H9 (cell line): ENCODE results near the gene FHOD3. TPM values are rescaled to one million over a fixed set of nuclear protein-coding genes. Genes with fewer than 3 reads are reported as not detected.

Experiments used
- DNase-seq: peaks from one replicate; pipeline ENCODE4 v3.0.0-alpha.2; 2017
- H2AFZ ChIP-seq: one replicate; pipeline ENCODE4 v1.6.1; 2013; ENCODE audit warnings: mild to moderate bottlenecking, low read length, control low read depth, moderate library complexity
- H2AK5ac ChIP-seq: 2 replicates; pipeline ENCODE4 v1.6.1; 2013; ENCODE audit warnings: low read length, control low read depth, mixed read lengths; ENCODE audit not compliant: insufficient read length
- H2BK120ac ChIP-seq: one replicate; pipeline ENCODE4 v1.6.1; 2013; ENCODE audit warnings: low read depth, mild to moderate bottlenecking, low read length, control low read depth, inconsistent platforms; ENCODE audit not compliant: poor library complexity, severe bottlenecking
- H2BK12ac ChIP-seq: 2 replicates; pipeline ENCODE4 v1.6.1; 2013; ENCODE audit warnings: low read length, control low read depth, mixed read lengths, low read depth; ENCODE audit not compliant: insufficient read length
- H2BK15ac ChIP-seq: 2 replicates; pipeline ENCODE4 v1.6.1; 2013; ENCODE audit warnings: low read depth, low read length, control low read depth
- H2BK20ac ChIP-seq: one replicate; pipeline ENCODE4 v1.6.1; 2013; ENCODE audit warnings: low read depth, mild to moderate bottlenecking, low read length, control low read depth, inconsistent platforms; ENCODE audit not compliant: poor library complexity, severe bottlenecking
- H2BK5ac ChIP-seq: 2 replicates; pipeline ENCODE4 v1.6.1; 2013; ENCODE audit warnings: low read length, control low read depth, mixed read lengths; ENCODE audit not compliant: insufficient read length
- H3K14ac ChIP-seq: 2 replicates; pipeline ENCODE4 v1.6.1; 2013; ENCODE audit warnings: low read length, control low read depth; ENCODE audit not compliant: insufficient read depth
- H3K18ac ChIP-seq: 2 replicates; pipeline ENCODE4 v1.6.1; 2013; ENCODE audit warnings: low read depth, mild to moderate bottlenecking, mixed read lengths, low read length, control low read depth; ENCODE audit not compliant: insufficient read length
- H3K23ac ChIP-seq: 2 replicates; pipeline ENCODE4 v1.6.1; 2013; ENCODE audit warnings: low read length, control low read depth, mixed read lengths, low read depth; ENCODE audit not compliant: insufficient read length
- H3K23me2 ChIP-seq: 2 replicates; pipeline ENCODE4 v1.6.1; 2013; ENCODE audit warnings: low read depth, mild to moderate bottlenecking, mixed read lengths, low read length, control low read depth; ENCODE audit not compliant: insufficient read length, poor library complexity, severe bottlenecking
- H3K27ac ChIP-seq: 2 replicates; pipeline ENCODE4 v1.5.1; 2013; ENCODE audit warnings: low read length, control low read depth, mixed read lengths, low read depth; ENCODE audit not compliant: insufficient read length
- H3K27me3 ChIP-seq: 2 replicates; pipeline ENCODE4 v1.6.1; 2013; ENCODE audit warnings: low read length, control low read depth, inconsistent platforms; ENCODE audit not compliant: insufficient read depth
- H3K4ac ChIP-seq: 2 replicates; pipeline ENCODE4 v1.6.1; 2013; ENCODE audit warnings: low read depth, mild to moderate bottlenecking, control low read depth, inconsistent platforms, low read length, moderate library complexity
- H3K4me1 ChIP-seq: 2 replicates; pipeline ENCODE4 v1.6.1; 2013; ENCODE audit warnings: low read length, control low read depth, inconsistent platforms; ENCODE audit not compliant: insufficient read depth
- H3K4me2 ChIP-seq: 2 replicates; pipeline ENCODE4 v1.6.1; 2013; ENCODE audit warnings: low read length, control low read depth, mixed read lengths; ENCODE audit not compliant: insufficient read length, insufficient read depth
- H3K56ac ChIP-seq: 2 replicates; pipeline ENCODE4 v1.6.1; 2013; ENCODE audit warnings: low read depth, mild to moderate bottlenecking, mixed read lengths, low read length, control low read depth; ENCODE audit not compliant: insufficient read length
- H3K79me1 ChIP-seq: 2 replicates; pipeline ENCODE4 v1.6.1; 2013; ENCODE audit warnings: low read depth, mild to moderate bottlenecking, moderate library complexity, low read length, control low read depth, inconsistent platforms; ENCODE audit not compliant: insufficient read depth, poor library complexity, severe bottlenecking
- H3K79me2 ChIP-seq: 2 replicates; pipeline ENCODE4 v1.6.1; 2013; ENCODE audit warnings: low read length, control low read depth, inconsistent platforms; ENCODE audit not compliant: insufficient read depth
- H3K9ac ChIP-seq: 2 replicates; pipeline ENCODE4 v1.6.1; 2013; ENCODE audit warnings: low read length, control low read depth, mixed read lengths; ENCODE audit not compliant: insufficient read length; ENCODE audit errors: extremely low read depth
- H3K9me3 ChIP-seq: one replicate; pipeline ENCODE4 v1.6.1; 2013; ENCODE audit warnings: low read depth, low read length, inconsistent platforms; ENCODE audit not compliant: control insufficient read depth
- H3T11ph ChIP-seq: one replicate; pipeline ENCODE4 v1.6.1; 2013; ENCODE audit warnings: mild to moderate bottlenecking, low read length, control low read depth, inconsistent platforms
- H4K20me1 ChIP-seq: one replicate; pipeline ENCODE4 v1.6.1; 2013; ENCODE audit not compliant: control insufficient read depth, insufficient read length, insufficient read depth
- H4K5ac ChIP-seq: 2 replicates; pipeline ENCODE4 v1.6.1; 2013; ENCODE audit warnings: low read depth, mild to moderate bottlenecking, mixed read lengths, low read length, control low read depth; ENCODE audit not compliant: insufficient read length
- H4K8ac ChIP-seq: replicated peaks from 2 replicates; pipeline ENCODE4 v1.6.1; 2013; ENCODE audit warnings: low read length, control low read depth, mixed read lengths, low read depth; ENCODE audit not compliant: insufficient read length
- H4K91ac ChIP-seq: 2 replicates; pipeline ENCODE4 v1.6.1; 2013; ENCODE audit warnings: low read depth, mild to moderate bottlenecking, moderate library complexity, mixed read lengths, low read length, control low read depth; ENCODE audit not compliant: insufficient read length
- H3K27ac Mint-ChIP-seq, 3 experiments: 2 replicates in 2 of 3; 3 replicates in 1 of 3; pipeline ENCODE4 v1.8.0; 2020 to 2021; ENCODE audit warnings: mixed read lengths in 3 of 3, mild to moderate bottlenecking in 1 of 3, moderate library complexity in 1 of 3
- H3K27me3 Mint-ChIP-seq: 2 replicates; pipeline ENCODE4 v1.8.0; 2021; ENCODE audit warnings: low read depth, mild to moderate bottlenecking, moderate library complexity, mixed read lengths
- H3K36me3 Mint-ChIP-seq, 3 experiments: 2 replicates in 2 of 3; 3 replicates in 1 of 3; pipeline ENCODE4 v1.8.0; 2020 to 2021; ENCODE audit warnings: low read depth in 3 of 3, mixed read lengths in 3 of 3; ENCODE audit not compliant: insufficient read depth in 1 of 3
- H3K4me1 Mint-ChIP-seq, 2 experiments: 2 replicates each; pipeline ENCODE4 v1.8.0; 2020; ENCODE audit warnings: mixed read lengths in 2 of 2
- H3K4me3 Mint-ChIP-seq, 2 experiments: 2 replicates in 1 of 2; 3 replicates in 1 of 2; pipeline ENCODE4 v1.8.0; 2020 to 2021; ENCODE audit warnings: mild to moderate bottlenecking in 2 of 2, mixed read lengths in 2 of 2, moderate library complexity in 1 of 2
- H3K9me3 Mint-ChIP-seq, 2 experiments: 2 replicates in 1 of 2; 3 replicates in 1 of 2; pipeline ENCODE4 v1.8.0; 2020; ENCODE audit warnings: mild to moderate bottlenecking in 2 of 2, mixed read lengths in 2 of 2, moderate library complexity in 1 of 2
- CTCF ChIP-seq: fragments of 200-600 bp; sonication (generic); conservative IDR thresholded peaks from 3 replicates; pipeline ENCODE4 v1.8.0; 2021; ENCODE audit warnings: antibody characterized with exemption, mild to moderate bottlenecking
- WGBS: extraction: QIAGEN DNeasy Blood & Tissue Kit; methylation state at CpG from one replicate; pipeline ENCODE4 v1.1.7; 2013; ENCODE audit warnings: missing lambda C conversion rate, low lambda C conversion rate, mixed read lengths; ENCODE audit not compliant: insufficient read length; ENCODE audit errors: extremely low coverage; 5-methylcytosine and 5-hydroxymethylcytosine counted together
- total RNA-seq: library from RNA; stranded (reverse); gene quantifications from 2 replicates; pipeline ENCODE4 v1.2.1, GENCODE V29; 2021

Gene FHOD3
- total RNA-seq, 1 experiment from 2014 or later: 8.0 TPM

GRCh38 chr18:36711014-36711725, 413.7 kb downstream of the FHOD3 start:
- Histone ChIP-seq H3K79me1 (no peaks in the 10 kb centered on the region), H3K56ac (no peak overlapping the region), H2BK20ac (no peak overlapping the region), H2BK15ac (no peak overlapping the region), H3K79me2 (no peaks in the 10 kb centered on the region), H4K20me1 (no peaks in the 10 kb centered on the region), H2AFZ (no peak overlapping the region), H3K23ac (no peak overlapping the region), H3T11ph (no peak overlapping the region), H3K9ac (no peak overlapping the region), H4K91ac (no peak overlapping the region), H3K4ac (no peak overlapping the region), H3K27ac (no peak overlapping the region), H2BK12ac (no peak overlapping the region), H3K27me3 (no peaks in the 10 kb centered on the region), H2BK5ac (no peak overlapping the region), H4K5ac (no peak overlapping the region), H2BK120ac (no peak overlapping the region), H3K4me1 (no peaks in the 10 kb centered on the region), H3K14ac (no peak overlapping the region), H4K8ac (no peak overlapping the region), H3K23me2 (no peaks in the 10 kb centered on the region), H3K18ac (no peak overlapping the region), H3K4me2 (no peak overlapping the region), H2AK5ac (no peak overlapping the region), H3K9me3 (no peaks in the 10 kb centered on the region)
- H3K9me3 Mint-ChIP-seq: no peaks in the 10 kb centered on the region
- TF ChIP-seq CTCF: no peak
- no CpG with 5 or more reads among the region's 6 CpGs for WGBS
- H3K36me3 Mint-ChIP-seq: peaks cover 0 to 4% (median 0%) of the 10 kb centered on the region in 3 experiments; a peak in 1 of 7 replicates
- H3K4me3 Mint-ChIP-seq: no peak overlapping the region
- no peak overlapping the region for H3K27ac Mint-ChIP-seq
- H3K4me1 Mint-ChIP-seq: no peaks in the 10 kb centered on the region
- no peak for DNase-seq
- 0 out of 2 replicates have a peak, but pooled peaks cover 3% of the 10 kb centered on the region for H3K27me3 Mint-ChIP-seq
